Measurements from ENCODE around the gene MDH1B.
A peak's percentile ranks its signal among the peaks of the same experiment; 100 is the strongest.
"Not testable (repeated sequence)": the region's sequence is repeated elsewhere in the genome, so short reads cannot be mapped to it uniquely, and the experiment has no call there.

Gene MDH1B

GRCh38 chr2:206765242-206766056 is at the start of gene MDH1B, which contains the start of gene FASTKD2:
MDH1B (minus strand) TSS chr2:206765328; CDS start chr2:206765271, 57 bp downstream.
FASTKD2 (plus strand) TSS chr2:206765606; CDS start chr2:206766694, 1,088 bp downstream.
- DNase-seq: peak; percentile 81

GRCh38 chr2:206814498-206814897 is 49.4 kb upstream of the MDH1B start:
- DNase-seq: no peak

- not testable (repeated sequence) for DNase-seq
Observed at GRCh38 chr2:206812471-206812870, 47.3 kb upstream of the MDH1B start.

DNA sequence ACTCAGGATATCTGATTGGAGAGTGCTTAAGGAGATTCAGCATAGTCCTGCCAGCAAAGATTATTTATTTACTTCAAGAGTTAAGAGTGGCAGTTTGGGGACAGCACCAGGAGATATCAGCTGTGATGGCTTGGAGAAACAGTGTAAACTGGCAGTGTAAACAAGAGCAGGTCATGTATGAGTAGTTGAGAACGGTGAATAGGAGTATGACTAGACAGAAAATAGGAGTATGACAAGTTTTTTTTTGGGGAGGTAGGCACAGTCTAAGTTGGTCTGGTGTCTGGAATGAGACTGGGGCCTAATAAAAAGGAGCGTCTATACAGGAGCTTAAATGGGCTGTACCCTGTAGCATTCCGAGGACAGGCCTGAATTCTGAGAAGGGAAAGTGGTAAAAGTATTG is 42.5 kb upstream of the MDH1B start:
- not testable (repeated sequence) for DNase-seq

DNA sequence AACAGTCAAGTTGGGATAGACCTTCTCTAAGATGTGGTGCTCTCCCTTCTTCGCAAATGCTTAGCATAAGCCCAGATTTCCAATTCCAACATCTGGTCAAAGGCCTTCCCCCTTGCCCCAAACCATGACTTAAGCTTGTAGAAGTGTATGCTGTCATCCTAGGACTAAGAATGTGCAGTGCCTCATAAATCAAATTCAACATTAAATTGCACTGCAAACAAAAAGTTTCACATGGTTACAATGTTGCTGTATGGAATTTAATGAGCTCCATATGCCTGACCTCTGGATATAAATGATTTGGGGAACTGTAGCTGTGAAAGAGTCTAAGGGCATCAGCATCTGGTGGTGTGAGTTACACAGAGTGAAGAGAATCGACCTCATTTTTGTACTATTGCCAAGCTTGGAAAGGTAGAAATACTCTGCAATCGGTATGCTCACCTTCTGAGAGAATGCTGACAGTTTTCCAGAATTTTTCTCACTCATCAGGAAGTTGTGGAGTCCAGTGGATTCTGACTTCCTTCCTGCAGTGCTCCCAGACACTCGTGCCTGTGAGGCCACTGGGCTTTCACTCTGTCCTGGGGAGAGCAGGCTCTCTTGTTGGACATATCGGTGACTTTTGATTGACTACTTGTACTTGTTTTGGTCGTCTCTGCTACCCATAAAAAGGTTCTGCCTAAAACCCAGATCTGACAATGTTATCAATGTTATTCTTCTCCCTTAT is 40.9 kb upstream of the MDH1B start:
- DNase-seq: no peak

- no peak for DNase-seq
Observed at GRCh38 chr2:206804326-206804725, 39.2 kb upstream of the MDH1B start.

DNA sequence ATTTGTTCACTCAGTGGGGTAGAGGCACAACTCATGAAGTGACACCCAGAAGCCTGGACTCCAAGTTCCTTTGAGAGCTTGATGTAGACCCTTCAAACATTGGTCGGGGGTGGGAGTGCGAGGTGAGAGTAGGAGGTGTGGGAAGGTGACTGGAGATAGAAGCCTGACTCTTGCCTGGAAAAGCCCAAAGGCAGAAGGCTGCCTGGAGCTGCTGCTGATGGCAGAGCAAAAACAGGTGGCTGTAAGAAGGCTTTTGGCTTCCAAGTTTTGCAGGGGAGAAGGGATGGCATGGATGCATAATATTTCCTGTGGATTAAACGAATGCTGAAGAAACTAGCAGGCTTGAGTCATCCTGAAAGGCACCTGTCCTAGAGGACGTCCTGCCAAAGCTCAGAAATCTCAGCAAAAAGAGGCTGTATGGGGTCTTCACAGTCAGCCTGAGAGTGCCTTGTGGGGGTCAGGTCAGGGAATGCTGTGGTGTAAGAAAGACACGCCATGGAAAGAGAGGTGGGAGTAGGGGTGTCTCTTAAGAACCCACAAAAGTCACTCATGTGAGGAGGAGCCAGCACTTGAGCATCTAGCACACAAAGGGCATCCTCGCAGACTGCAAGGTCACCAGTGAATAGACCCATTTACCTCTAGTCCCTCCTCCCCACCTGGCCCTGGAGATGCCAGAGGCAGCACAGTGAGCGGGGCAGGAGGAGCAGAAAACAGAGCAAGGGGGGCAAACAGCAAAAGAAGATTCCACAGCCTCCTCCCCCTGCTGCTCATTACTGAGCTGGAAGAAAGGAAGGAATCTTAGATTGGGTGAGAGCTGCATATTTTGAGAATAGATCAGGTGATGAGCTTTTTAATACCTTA is 37.8 kb upstream of the MDH1B start:
- no peak for DNase-seq

DNA sequence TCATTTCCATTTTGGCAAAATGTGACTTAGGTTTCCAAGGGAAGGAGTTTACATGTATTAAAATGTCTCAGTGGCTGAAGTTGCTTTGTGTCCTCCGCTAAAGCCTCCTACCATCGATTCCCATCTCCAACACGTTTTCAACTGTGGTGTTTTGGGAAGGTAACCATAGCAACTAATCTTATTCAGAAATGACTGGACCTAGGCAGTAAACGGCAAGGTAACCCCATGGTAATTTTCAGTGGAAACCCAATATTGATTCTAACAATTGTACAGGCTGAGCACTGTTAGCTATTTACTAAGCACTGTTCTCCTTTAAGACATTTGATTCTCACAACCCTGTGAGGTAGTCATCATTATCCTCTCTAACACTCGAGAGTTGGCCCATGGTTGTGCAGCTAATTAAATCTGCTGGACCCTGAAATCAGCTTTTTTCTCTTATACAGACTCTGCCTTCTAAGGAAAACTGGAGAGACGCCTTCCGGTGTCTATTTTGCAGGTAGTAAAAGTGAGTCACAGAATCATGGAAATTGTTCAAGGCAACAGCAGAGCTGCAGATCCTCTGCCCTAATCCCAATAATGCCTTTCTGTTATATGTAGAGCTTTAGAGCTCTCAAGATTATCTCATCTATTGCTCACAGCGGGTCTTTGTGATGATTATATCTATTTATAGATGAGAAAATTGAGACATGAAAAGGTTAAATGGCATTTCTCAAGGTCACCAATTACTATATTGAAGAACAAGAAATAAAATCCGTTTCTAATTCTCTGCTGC is 36.5 kb upstream of the MDH1B start:
- DNase-seq: no peak

GRCh38 chr2:206800506-206801417 is 35.6 kb upstream of the MDH1B start:
- DNase-seq: peak; percentile 62

GRCh38 chr2:206799083-206799482 is 34.0 kb upstream of the MDH1B start:
- no peak for DNase-seq

- DNase-seq: no peak
Observed at GRCh38 chr2:206798000-206798399, 32.9 kb upstream of the MDH1B start.

DNA sequence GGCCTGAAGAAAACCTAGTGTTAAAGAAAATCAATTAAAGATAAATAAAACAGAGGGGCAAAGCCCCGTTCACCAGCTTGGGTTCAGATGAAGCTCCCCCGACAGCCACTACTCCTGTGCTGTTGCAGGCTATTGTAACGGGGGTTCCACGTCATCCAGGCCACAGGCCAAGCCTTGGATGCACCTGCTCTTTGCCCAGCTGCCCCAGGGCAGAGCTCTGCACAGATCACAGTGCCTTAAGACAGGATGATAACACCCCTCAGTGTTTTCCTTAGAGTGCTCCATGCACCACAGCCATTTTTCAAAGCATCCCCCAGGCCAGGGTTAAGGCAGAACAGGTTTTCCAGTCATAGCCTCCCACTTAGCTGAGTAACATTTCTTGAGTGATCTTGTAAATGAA is 32.2 kb upstream of the MDH1B start:
- DNase-seq: no peak

DNA sequence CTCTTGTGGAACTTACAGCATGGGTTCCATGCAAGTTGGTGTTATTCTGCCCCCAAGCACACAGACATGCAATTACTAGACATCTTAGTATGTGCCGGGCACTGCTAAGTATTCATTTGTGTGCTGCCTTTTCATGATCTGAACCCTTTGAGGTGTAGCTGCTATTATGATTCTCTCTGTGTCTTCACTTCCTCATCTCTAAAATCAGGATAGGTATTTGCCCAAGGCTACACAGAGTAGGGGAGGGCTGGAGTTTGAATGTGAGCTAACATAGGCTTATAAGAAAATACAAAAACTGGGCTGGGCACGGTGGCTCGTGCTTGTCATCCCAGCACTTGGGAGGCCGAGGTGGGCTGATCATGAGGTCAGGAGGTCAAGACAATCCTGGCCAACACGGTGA is 27.5 kb upstream of the MDH1B start:
- DNase-seq: no peak

GRCh38 chr2:206790311-206790935 is 25.3 kb upstream of the MDH1B start:
- DNase-seq: no peak

- no peak for DNase-seq
Observed at GRCh38 chr2:206784559-206785353, 19.6 kb upstream of the MDH1B start.

- no peak for DNase-seq
Observed at GRCh38 chr2:206783718-206784117, 18.6 kb upstream of the MDH1B start.

GRCh38 chr2:206780671-206781070 is 15.5 kb upstream of the MDH1B start:
- no peak for DNase-seq

GRCh38 chr2:206776432-206776831 is 11.3 kb upstream of the MDH1B start:
- no peak for DNase-seq

GRCh38 chr2:206774871-206775270 is 9.7 kb upstream of the MDH1B start:
- DNase-seq: no peak

Data from DMS153 (cell line).